HL-60 (cell line): Measurements from ENCODE around the gene PKD1.
"Not testable (repeated sequence)": the region's sequence is repeated elsewhere in the genome, so short reads cannot be mapped to it uniquely, and the experiment has no call there.

Experiments used
- GABPA ChIP-seq: IDR thresholded peaks from 2 replicates; pipeline ENCODE4 v1.6.1; 2012; ENCODE audit warnings: low read depth
- POLR2AphosphoS5 ChIP-seq: IDR thresholded peaks from 2 replicates; pipeline ENCODE4 v1.6.1; 2012; ENCODE audit warnings: low read depth
- TF ChIP-seq, protein P1 (sequence below): IDR thresholded peaks from one replicate; pipeline ENCODE4 v1.5.1; 2011; ENCODE audit warnings: low read length, control low read depth, inconsistent platforms; ENCODE audit not compliant: insufficient read depth
- TF ChIP-seq, protein P2 (sequence below): IDR thresholded peaks from 2 replicates; pipeline ENCODE4 v1.6.1; 2012; ENCODE audit warnings: low read depth; ENCODE audit not compliant: insufficient replicate concordance

DNA sequence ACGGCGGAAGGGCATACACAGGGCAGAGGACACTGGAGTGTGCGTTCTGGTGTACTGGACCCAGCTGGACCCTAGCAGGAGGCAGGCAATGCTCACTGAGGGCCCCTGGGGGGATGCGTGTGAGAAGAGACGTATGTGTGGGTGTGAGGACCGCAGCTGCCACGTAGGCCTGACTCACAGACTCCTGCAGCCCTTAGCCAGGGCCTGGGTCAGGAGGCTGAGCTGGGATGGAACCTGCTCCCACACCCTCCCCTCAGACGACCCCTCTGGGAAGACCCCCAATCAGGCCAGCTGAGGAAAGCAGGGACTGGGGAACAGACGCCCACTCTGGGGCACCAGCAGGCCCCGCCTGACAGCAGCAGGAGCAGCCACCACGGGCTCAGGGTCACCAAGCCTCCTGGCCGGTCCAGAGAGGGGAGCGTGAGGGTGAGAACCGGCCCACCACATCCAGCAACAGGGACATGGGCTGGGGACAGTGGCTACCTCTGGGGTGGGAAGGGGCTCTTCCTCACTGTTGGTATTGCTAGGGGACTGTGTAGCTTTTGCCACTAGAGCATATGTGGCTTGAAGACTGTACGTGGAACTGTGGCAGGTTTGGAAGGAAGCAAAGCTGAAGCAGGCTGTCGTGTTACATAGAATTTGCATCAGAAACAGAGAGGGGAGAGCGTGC is 28.4 kb downstream of the PKD1 start:
- not testable (repeated sequence) for TF ChIP-seq POLR2AphosphoS5, GABPA
- TF ChIP-seq, protein P1, sequence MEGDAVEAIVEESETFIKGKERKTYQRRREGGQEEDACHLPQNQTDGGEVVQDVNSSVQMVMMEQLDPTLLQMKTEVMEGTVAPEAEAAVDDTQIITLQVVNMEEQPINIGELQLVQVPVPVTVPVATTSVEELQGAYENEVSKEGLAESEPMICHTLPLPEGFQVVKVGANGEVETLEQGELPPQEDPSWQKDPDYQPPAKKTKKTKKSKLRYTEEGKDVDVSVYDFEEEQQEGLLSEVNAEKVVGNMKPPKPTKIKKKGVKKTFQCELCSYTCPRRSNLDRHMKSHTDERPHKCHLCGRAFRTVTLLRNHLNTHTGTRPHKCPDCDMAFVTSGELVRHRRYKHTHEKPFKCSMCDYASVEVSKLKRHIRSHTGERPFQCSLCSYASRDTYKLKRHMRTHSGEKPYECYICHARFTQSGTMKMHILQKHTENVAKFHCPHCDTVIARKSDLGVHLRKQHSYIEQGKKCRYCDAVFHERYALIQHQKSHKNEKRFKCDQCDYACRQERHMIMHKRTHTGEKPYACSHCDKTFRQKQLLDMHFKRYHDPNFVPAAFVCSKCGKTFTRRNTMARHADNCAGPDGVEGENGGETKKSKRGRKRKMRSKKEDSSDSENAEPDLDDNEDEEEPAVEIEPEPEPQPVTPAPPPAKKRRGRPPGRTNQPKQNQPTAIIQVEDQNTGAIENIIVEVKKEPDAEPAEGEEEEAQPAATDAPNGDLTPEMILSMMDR, result not testable (repeated sequence)
- TF ChIP-seq, protein P2, sequence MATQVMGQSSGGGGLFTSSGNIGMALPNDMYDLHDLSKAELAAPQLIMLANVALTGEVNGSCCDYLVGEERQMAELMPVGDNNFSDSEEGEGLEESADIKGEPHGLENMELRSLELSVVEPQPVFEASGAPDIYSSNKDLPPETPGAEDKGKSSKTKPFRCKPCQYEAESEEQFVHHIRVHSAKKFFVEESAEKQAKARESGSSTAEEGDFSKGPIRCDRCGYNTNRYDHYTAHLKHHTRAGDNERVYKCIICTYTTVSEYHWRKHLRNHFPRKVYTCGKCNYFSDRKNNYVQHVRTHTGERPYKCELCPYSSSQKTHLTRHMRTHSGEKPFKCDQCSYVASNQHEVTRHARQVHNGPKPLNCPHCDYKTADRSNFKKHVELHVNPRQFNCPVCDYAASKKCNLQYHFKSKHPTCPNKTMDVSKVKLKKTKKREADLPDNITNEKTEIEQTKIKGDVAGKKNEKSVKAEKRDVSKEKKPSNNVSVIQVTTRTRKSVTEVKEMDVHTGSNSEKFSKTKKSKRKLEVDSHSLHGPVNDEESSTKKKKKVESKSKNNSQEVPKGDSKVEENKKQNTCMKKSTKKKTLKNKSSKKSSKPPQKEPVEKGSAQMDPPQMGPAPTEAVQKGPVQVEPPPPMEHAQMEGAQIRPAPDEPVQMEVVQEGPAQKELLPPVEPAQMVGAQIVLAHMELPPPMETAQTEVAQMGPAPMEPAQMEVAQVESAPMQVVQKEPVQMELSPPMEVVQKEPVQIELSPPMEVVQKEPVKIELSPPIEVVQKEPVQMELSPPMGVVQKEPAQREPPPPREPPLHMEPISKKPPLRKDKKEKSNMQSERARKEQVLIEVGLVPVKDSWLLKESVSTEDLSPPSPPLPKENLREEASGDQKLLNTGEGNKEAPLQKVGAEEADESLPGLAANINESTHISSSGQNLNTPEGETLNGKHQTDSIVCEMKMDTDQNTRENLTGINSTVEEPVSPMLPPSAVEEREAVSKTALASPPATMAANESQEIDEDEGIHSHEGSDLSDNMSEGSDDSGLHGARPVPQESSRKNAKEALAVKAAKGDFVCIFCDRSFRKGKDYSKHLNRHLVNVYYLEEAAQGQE, result not testable (repeated sequence)
